Neutrophil (primary cell): ENCODE data around the gene FBRSL1.

Experiments
- H3K27ac ChIP-seq: fragments of 200-600 bp; sonication (generic); 2 replicates; pipeline ENCODE4 v1.5.1; 2016; ENCODE audit warnings: mild to moderate bottlenecking, moderate library complexity
- H3K27me3 ChIP-seq: fragments of 200-600 bp; sonication (generic); 2 replicates; pipeline ENCODE4 v1.6.0; 2016; ENCODE audit warnings: mild to moderate bottlenecking
- H3K36me3 ChIP-seq: fragments of 200-600 bp; sonication (generic); 2 replicates; pipeline ENCODE4 v1.5.1; 2017
- H3K4me1 ChIP-seq, 2 experiments: fragments of 200-600 bp in 1 of 2; sonication (generic) in 1 of 2; 1 replicate in 1 of 2; 2 replicates in 1 of 2; pipeline versions ENCODE4 v1.5.1 to v1.6.1; 2013 to 2016; ENCODE audit warnings: low read depth in 1 of 2, low read length in 1 of 2, mild to moderate bottlenecking in 1 of 2, moderate library complexity in 1 of 2; ENCODE audit not compliant: control insufficient read depth in 1 of 2, insufficient read depth in 1 of 2
- H3K4me3 ChIP-seq, 2 experiments: fragments of 200-600 bp in 1 of 2; sonication (generic) in 1 of 2; 1 replicate in 1 of 2; 2 replicates in 1 of 2; pipeline ENCODE4 v1.5.1; 2013 to 2016; ENCODE audit warnings: low read depth in 1 of 2, low read length in 1 of 2, mild to moderate bottlenecking in 1 of 2, moderate library complexity in 1 of 2
- H3K9me3 ChIP-seq: fragments of 200-600 bp; sonication (generic); 2 replicates; pipeline ENCODE4 v1.5.1; 2016
- CTCF ChIP-seq: fragments of 200-600 bp; sonication (generic); IDR thresholded peaks from 2 replicates; pipeline ENCODE4 v1.5.1; 2016; ENCODE audit warnings: antibody characterized with exemption

The FBRSL1 gene

DNA sequence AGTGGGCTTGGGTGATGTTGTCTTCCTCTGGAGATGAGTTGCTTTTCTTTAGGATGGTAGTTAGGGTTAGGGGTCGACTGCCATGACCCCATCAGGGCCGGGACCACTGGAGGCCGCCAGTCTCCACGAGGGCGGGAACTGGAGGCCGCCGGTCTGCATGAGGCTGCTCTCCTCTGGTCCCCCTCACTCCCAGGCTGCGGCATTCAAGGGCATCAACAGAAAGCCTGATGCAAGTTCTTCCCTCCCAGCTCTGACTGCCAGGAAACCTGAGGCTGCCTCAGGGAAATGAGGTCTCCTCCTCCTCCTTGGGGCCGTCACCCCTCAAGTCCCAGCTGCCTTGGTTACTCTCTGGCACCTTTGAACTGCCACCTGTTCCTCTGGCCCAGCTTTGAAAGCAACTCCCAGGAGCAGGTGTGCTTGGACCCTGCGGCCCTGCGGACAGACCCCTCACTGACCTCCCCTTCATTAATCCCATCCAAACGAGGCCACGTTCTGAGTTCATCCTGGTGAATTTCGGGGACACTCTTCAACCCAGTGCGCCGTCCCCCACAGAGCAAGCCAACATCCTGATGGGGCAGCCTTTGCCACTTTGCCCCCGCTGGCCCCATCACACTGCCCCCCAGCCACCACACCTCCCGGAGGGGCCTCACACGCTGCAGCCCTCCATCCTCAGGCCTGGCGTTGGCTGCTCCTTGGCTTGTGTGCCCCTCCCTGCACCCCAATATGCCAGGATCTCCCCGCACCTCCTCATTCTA lies 37.2 kb upstream of the FBRSL1 start:
- H3K36me3 ChIP-seq, result no peaks in the 10 kb centered on the region
- no peaks in the 10 kb centered on the region for H3K4me1 ChIP-seq
- H3K4me3 ChIP-seq, result no peak overlapping the region
- H3K9me3 ChIP-seq, result no peaks in the 10 kb centered on the region
- TF ChIP-seq CTCF, result no peak
- H3K27me3 ChIP-seq, result peaks cover 32% of the 10 kb centered on the region
- no peak overlapping the region for H3K27ac ChIP-seq

DNA sequence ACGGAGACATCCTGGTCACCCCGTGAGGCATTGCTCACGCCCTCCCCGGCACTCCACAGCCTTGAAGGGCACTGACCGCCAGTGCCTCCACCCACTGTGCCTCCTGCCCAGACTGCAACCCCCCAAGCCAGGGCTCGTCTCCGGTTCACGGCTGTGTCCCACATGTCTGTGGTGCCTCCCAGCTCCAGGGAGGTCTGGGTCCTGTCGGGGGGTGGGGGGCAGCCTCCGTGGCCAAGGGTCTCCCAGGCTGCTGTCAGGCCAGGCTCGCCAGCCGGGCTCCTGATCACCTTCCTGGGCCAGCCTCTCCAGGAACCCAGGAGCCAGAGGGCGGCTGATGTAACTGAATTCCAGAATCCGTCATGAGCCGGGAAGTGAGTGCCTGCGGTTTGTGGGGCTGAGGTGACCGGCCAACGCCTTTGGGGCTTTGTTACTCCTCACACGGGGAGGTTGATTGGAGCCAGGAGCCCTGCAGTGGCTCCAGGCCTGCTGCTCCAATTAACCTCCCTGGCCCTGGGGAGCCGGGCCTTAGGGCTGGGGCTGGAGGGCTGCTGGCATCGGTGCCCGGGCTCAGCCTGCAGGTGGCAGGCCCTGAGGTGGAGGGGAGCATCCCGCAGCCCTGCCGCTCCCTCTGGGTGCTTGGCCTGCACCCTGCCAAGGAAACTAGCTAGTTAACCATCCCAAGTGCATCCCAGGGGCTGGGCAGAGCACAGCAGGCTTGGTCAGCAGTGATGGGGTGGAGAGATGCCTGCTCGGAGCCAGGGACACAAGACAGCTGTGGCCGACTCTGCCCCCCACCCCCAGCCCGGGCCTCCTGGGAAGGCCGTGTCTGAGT lies 36.4 kb upstream of the FBRSL1 start:
- no peak overlapping the region for H3K4me3 ChIP-seq
- H3K36me3 ChIP-seq, result no peaks in the 10 kb centered on the region
- no peaks in the 10 kb centered on the region for H3K9me3 ChIP-seq
- H3K27me3 ChIP-seq, result peaks cover 32% of the 10 kb centered on the region
- H3K4me1 ChIP-seq, result no peaks in the 10 kb centered on the region
- TF ChIP-seq CTCF, result no peak
- H3K27ac ChIP-seq, result no peak overlapping the region

GRCh38 chr12:132454193-132454932 lies 35.6 kb upstream of the FBRSL1 start:
- no peak overlapping the region for H3K4me3 ChIP-seq
- H3K36me3 ChIP-seq, result no peaks in the 10 kb centered on the region
- H3K27ac ChIP-seq, result no peak overlapping the region
- peaks cover 32% of the 10 kb centered on the region for H3K27me3 ChIP-seq
- no peaks in the 10 kb centered on the region for H3K4me1 ChIP-seq
- TF ChIP-seq CTCF, result no peak
- no peaks in the 10 kb centered on the region for H3K9me3 ChIP-seq

DNA sequence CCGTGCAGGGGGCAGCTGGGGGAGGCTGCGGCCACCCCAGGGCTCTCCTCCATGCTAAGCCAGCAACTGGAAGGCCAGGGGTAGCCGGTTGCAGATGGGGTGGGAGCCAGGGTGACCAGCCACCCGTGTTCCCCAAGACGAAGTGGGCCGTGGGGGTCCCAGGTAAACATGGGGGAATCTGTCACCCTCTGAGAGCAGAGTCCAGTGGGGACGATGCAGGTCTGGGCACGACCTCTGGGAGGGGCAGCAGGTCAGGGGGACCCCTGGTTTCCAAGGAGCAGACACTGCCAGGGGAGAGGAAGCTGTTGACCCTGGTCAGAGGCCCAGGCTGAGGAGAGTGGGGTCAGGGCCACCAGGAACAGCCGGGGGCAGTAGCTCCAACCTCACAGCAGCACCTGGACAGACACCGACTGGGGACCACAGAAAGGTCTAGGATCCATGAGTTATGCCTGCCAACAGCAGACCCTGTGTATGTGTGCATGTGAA lies 35.0 kb upstream of the FBRSL1 start:
- H3K4me1 ChIP-seq, result no peaks in the 10 kb centered on the region
- H3K36me3 ChIP-seq, result no peaks in the 10 kb centered on the region
- H3K4me3 ChIP-seq, result no peak overlapping the region
- no peak overlapping the region for H3K27ac ChIP-seq
- no peaks in the 10 kb centered on the region for H3K9me3 ChIP-seq
- H3K27me3 ChIP-seq, result peaks cover 32% of the 10 kb centered on the region
- TF ChIP-seq CTCF, result no peak

DNA sequence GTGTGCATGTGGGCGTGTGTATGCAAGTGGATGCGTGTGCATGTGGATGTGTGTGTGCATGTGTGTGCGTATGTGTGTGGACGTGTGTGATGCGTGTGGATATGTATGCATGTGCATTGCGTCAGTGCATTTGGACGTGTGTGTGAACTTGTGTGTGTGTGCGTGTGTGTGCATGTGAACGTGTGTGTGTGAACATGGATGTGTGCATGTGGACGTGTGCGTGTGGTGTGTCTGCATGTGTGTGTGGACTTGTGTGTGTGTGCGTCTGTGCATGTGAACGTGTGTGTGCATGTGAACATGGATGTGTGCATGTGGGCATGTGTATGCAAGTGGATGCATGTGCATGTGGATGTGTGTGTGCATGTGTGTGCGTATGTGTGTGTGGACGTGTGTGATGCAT lies 34.4 kb upstream of the FBRSL1 start:
- no peaks in the 10 kb centered on the region for H3K4me1 ChIP-seq
- no peak for TF ChIP-seq CTCF
- H3K4me3 ChIP-seq, result no peak overlapping the region
- H3K27me3 ChIP-seq, result peaks cover 26% of the 10 kb centered on the region
- no peaks in the 10 kb centered on the region for H3K36me3 ChIP-seq
- no peak overlapping the region for H3K27ac ChIP-seq
- no peaks in the 10 kb centered on the region for H3K9me3 ChIP-seq
